ENCODE measurements around the gene MYOCOS.

GRCh38 chr1:171666114-171666769, 44.2 kb downstream of the MYOCOS start:
- TF ChIP-seq CTCF (IDR thresholded peaks at IDR 0.05) (no peak), POLR2A (IDR thresholded peaks at IDR 0.05) (no peak), POLR2AphosphoS5 (IDR thresholded peaks at IDR 0.05) (peak; percentile 73 to 88 (median 82)), EP300 (IDR thresholded peaks at IDR 0.05) (peak in 3 of 4 donors; percentile 47 to 74 (median 62))

Data from sigmoid colon (tissue), 4 donors.